HG02840 (cell line): Measurements from ENCODE around the gene ANKRD34C.

ENCODE experiments used
- ATAC-seq: cut with Tn5 transposase; IDR thresholded peaks from one replicate; pipeline ENCODE4 v1.9.1; 2021; ENCODE audit warnings: mild to moderate bottlenecking, moderate library complexity, moderate number of reproducible peaks; ENCODE audit not compliant: unreplicated experiment, low FRiP score

The ANKRD34C gene

DNA sequence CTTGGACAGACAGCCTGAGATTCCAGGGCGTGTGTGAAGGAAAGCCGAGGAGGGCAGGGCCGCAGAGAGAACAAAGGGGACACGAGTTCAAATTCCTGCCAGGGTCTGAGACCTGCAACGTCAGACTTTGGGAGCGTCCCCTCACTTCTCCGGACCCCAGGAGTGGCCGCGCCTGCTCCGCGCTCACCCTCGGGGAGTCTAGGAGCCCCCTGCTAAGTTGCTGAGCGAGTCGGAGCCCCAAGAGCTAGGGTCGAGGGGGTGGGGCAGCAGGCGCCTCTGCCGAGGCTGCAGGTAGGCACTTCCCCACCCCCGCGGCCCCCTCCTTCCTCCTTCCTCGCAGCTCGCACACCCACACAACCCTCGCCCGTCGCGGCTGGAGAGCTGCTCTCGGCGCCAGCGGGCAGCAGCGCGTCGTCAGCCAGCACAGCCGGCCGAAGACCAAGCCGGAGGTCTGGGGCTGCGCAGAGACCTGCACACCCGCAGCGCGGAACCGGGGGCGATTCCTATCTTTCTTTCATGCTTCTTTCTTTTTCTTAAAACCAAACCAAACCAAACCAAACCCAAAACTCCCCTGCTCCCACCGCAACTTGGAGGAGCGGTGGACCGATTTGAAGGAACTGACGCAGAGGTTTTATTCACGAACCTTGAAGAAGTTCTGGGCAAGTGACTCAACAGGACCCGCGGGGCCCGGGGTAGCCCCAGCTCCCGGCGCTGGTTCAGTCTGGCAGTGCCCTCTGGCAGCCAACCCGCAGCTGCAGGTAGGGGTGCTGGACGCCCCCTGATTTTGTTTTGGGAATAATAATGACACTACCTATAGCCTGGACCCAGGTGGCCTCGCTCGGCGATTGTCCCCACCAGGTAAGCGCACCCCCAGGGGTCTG is at the start of gene ANKRD34C:
TSS of gene ANKRD34C (plus strand) at position 352 of the 881 bp plus-strand sequence. CDS start 10,563 bp downstream, outside the sequence.
- ATAC-seq = no peak

DNA sequence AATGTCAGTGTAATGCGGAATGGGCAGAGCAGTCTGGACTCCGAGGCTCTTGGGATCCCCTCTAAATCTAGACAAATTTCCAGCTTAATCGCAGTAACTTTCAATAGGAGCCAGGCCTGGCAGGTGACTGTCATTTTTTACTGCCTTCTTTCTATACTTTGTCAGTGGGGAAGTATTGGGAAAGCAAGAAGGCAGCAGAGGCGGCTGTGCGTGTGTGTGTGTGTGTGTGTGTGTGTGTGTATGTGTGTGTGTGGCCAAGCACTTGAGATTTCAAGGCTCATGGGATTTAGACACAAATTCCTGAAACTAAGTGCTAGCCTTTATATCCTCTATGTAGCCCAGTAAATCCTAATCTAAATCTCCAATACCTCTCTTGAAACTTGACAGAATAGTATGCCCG is 49.3 kb upstream of the ANKRD34C start:
- no peak for ATAC-seq

DNA sequence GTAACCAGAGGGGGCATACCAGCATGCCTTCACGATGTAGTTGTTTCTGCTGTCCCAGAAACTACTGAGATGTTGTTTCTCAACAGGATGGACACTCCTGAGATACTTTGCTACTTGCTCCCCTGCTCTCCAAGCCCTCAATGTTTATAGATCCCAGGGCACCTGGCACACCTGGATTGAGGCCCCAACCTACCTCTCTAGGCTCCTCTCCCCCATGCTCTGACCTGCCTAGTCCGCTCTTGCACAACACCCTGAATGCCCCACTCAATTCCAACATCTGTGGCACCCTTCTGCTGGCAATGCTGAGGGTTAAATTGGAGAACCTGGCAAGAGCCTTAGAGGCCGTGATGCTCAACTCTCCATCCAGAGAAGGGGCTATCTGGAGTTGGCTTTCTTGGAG is 42.5 kb upstream of the ANKRD34C start:
- no peak for ATAC-seq

DNA sequence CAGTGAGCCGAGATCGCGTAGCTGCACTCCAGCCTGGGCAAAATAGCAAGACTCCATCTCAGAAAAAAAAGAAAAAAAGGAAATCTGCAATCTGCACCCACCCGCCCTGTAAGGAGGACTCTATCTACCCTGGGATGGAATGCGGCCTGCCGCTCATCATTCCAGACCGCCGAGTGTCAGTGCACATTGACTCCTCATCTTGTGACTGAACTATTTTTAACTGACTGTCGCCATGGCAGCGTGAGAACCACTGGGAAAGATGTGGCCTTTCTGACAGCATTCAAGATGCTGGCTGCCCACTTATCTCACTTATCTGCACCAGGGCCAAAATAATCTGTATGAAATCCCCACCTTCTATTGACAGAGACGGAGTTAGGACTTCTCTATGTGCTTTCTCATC is 38.8 kb upstream of the ANKRD34C start:
- no peak for ATAC-seq

DNA sequence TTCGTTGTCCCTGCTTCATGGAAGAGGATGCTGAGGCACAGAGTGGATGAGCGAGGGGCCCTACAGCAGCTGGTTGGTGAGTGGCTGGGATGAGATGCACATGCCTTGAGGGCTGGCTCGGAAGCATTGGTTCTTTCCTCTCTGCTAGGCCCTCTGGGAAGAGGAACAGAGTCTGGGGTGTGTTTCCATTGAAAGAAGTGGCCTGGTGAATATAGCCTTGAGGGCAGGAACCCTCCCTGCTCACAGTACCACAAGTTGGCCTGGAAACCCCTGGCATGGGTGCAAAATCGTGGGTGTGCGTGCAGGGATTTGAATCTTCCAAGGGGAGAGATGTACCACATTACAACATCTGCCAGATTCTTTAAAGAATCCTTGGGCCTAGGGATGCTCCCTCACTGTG is 37.6 kb upstream of the ANKRD34C start:
- ATAC-seq = no peak

DNA sequence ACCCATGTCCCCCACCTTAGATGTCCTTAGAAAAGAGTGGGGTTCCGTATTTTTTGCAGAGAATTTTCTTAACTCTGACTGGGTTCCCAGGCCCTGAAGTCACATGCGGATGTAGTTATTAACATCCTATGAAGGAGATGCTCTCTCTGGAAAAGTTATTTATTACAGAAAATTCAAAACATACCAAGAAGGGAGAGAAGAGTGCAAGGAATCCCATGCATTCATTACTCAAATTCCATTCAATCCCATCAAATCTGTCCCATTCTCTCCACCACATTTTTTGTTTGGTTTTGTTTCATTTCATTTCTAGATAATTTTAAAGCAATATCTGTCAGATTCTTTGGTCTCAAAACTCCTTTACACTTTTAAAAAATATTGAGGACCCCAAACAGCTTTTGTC is 34.3 kb upstream of the ANKRD34C start:
- ATAC-seq = no peak

DNA sequence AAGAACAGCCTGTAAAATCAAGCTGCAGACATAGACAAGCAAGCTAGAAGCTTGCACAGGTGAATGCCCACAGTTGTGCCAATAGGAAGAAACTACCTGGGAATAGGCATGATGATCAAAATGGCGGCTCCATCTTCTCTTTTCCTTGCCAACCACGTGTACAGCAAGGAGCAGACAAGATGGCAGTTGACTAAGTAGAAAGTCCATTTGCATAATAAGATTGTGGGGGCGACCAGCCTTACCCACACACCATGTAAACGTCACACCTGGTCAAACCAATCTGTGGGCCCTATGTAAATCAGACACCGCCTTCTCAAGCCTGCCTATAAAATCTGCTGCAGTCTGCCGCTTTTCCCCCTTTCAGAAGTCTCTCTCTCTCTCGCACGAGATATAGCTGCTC is 25.1 kb upstream of the ANKRD34C start:
- ATAC-seq = no peak

DNA sequence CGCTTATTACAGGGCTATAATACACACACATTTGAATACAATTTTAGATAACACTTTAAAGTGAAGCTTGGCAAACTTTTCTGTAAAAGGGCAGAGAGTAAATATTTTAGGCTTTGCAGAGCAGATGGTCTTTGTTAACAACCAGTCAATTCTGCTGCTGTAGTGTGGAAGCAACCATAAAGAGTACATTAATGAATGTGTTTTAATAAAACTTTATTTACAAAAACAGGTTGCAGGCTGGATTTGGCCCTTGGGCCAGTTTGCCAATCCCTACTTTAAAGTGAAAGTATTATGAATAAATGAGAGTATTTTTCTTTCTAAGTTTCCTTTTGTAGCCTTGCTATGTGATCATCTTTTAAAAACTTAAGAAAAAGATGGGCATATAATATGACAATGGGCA is 20.7 kb upstream of the ANKRD34C start:
- ATAC-seq = no peak

DNA sequence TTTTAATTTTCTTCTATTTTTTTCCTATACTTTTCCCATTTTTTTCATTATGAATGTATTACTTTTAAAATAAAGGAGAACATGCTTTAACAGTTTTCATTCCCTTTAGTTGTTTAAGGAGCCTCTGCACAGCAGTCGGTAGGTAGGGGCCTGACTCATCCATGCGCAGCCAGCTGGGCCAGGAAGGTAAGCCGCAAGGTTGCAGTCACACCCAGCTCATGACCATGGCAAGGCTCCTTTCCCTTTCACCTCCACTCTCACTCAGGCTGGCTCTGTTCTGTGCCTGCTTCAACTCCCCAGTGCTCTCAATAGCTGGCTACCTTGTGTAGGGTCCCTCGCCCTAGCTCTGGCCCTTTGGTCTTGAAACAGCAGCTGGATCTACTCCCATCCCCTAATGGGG is 17.4 kb upstream of the ANKRD34C start:
- ATAC-seq = no peak

DNA sequence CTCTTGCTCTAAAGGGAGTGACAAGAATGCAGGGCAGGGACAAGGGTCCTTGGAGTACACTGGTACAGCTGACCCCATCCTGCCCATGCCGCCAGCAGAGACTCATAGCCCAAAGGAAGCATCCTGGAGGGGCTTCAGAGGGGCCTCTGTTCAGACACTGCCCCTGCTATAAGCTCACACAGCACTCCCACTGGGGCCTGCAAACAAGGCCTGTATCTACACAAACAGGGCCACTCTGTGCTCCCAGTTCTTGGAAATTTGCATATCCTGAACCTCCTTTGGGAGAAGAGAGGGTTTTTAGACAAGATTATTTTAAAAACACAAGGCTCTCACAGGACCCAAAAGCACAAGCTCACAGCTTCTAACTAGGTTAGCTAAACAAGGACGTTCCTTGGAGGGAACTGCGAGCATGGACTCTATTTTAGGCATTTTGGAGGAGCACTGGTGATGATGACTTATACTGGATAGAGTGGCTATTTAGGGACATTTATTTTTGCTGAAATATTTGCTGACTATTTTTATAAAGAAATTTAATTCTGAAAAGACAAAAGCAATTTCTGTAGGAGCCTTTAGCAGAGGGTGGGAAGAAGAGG is 16.4 kb upstream of the ANKRD34C start:
- no peak for ATAC-seq

DNA sequence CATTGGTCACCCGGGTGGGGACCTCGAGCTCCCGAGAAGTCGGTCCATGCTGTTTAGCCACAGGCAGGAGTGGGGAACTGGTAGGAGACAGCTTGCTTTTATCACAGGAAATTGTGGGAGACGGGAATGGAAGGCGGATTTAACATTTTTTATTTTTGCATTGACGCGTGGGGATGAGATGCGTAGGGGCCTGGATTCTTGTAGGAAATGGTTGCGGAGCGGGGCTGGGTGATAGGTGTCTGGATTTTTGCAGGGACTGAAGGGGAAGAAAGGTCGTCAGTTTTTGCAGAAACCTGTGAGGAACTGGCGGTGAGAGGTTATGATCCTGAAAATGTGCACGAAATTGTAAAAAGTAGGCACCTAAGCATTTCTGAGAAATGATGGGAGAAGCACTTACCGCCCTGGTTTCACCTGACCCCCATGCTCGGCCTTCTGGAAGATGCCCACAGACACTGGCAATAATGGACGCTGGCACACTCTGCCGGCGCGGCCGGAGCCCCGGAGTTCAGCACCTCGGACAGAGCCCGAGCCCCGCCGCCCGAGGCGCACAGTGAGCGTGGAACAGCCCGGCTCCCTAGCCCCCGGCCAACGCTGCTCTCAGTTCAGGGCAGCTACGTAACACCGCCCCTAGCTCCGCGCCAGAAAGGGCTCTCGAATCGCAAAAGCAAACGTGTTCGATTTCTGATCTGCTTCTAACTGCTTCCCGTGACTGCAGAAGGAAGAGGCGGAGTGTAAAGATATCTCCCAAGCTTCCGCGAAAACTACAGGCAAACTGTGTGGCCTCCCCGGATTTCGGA is 928 bp downstream of the ANKRD34C start:
- no peak for ATAC-seq

DNA sequence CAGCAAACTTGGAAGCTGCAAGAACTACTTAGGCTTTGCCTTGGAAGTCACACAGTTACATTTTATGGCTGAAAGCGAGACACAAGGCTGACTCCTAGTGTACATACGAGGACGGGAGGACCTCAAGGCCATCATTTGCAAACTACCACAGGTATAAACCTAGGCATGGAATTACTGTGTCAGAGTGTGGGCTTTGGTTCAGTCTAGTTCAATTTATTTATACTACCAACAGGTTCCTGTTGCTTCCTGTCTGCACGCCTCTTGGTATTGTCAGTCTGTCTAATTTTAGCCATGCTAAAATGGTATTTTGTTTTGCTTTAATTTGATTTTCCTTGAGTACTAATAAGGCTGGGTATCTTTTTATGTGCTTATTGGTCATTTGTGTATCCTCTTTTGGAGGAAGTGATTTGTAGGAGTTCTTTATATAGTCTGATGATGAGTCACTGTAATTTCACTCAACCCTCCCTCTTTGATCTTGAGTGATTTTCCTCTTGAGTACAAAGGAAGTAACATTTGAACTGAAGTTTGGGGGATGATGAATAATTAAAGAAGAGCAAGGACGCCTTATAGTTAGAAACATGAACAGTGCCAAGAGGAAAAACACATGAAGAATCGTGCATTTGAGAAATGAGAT is 8.2 kb downstream of the ANKRD34C start:
- ATAC-seq = no peak

DNA sequence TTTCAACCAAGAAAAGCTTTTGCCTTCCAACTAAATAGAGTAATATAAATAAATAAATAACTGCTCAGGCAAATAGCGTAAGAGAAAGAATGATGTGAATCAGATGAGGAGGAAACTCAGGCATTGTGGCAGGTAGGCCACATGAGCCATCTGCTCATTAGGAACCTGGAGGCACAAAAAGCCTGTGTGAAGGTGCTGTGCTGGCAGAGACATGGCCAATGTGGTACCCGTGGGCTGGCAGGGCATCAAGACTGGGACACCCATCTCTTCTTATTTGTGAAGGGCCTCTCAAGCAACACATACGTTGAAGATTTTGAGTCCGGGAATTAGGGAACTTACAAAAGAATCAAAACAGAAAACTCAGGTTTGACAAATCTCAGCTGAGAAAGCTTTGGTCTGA is 9.5 kb downstream of the ANKRD34C start:
- no peak for ATAC-seq

DNA sequence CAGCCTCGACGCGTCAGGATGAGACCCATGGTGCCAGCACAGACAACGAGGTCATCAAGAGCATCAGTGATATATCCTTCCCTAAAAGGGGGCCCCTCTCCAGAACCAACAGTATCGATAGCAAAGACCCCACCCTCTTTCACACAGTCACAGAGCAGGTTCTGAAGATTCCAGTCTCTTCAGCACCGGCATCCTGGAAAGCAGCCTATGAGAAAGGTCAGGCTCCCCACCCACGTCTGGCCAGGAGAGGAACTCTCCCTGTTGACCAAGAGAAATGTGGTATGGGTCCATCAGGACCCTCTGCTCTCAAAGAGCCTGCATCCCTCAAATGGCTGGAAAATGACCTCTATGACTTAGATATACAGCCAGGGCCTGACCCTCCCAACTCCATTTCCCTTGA is 11.6 kb downstream of the ANKRD34C start:
- ATAC-seq = no peak

DNA sequence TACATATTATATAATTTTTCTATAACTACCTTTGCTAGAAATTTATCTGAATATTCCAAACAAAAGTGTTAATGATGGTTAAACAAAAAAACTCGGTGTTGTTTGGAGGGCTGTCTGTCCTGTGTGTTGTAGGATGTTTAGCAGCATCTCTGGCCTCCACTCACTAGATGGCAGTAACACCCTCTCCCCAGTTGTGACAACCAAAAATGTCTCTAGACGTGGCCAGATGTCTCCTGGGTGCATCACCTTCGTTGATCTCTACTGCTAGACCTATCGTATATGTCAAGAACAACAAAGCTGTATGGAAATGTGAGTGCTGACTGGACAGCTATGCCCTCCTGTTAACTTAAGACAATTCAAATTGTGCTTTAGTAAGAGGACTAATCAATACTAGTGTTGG is 14.1 kb downstream of the ANKRD34C start:
- ATAC-seq = no peak

DNA sequence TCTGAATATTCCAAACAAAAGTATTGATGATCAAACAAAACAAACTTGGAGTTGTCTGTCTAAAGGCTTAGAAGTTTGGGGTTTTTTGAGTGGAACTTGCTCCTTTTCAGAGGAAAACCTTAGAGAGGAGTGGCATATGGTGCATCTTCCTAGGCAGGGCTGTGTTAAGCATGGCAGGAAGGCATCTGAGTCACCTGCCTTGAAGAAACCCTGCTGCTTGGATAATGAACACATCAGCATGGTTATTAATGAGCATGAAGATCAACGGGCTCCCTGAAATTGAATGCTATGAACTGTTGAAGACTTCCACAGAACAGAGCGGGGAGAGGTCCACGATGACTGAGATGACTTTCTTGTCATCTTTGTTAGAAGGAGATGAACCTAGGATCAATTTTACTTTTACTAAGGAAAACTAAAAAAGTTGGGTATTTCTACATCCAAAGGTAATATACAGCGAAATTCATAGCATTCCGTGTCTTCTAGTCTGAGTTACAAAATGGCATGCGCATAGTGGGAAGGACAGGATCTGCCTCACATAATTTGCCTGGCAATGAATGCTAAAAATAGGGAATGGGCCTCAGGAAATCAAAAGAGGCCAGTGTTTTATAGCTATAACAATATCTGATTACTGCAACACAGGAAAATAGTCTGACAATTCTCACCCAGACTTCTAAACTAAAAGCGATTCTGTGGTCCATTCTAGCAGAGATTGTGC is 16.8 kb downstream of the ANKRD34C start:
- no peak for ATAC-seq

DNA sequence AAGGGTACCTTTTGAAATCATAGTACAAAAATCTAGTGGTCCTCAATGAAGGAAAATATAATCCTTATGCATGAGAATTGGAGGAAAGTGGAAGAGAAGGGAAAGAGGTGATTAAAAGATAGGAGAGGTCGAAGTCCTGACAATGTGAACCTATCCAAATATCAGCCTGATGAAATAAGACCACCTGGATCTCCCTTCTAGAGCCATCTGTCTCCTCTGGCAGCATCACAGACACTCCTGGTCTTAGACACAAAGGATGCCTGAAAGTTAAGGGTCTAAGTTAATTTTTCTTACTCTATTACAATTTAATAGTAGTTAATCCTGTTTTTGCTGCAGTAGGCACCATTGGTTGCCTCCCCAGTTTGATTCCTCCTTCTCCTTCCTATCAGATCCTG is 17.3 kb downstream of the ANKRD34C start:
- ATAC-seq = no peak

DNA sequence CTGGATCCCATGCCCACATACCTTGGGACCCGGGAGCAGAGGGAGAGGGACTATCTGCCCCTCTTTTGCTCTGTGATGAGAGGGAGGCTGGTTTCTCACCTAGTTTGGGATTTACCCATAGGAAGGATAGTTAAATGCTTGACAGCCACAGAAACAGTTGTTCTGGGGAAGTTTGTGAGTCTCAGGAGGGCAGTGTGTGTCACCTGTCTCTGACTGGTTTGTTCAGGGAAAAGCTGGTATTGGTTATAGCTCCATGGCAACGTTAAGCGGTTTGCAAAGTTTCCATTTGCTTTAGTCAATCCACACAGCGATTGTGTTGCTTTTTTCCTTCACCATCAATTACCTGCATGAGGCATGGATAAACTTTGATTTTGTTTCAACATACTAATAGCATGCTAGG is 24.7 kb downstream of the ANKRD34C start:
- no peak for ATAC-seq

DNA sequence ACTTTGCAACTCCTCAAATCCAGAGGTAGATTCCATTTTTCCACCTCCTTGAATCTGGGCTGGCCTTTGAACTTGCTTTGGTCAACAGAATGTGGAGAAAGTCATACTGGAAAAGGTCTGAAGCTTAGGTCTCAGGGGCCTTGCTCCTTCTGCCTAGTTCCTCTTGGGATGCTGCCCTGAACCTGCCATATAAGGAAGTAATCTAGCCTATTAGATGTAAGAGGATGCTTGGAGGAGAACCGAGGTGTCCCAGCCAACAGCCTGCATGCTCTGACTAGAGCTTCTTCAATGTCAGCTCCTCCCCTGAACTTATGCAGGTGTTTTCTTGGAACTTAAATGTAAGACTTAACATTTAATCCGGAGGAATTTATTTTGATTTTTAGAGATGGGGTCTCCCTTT is 26.4 kb downstream of the ANKRD34C start:
- no peak for ATAC-seq

DNA sequence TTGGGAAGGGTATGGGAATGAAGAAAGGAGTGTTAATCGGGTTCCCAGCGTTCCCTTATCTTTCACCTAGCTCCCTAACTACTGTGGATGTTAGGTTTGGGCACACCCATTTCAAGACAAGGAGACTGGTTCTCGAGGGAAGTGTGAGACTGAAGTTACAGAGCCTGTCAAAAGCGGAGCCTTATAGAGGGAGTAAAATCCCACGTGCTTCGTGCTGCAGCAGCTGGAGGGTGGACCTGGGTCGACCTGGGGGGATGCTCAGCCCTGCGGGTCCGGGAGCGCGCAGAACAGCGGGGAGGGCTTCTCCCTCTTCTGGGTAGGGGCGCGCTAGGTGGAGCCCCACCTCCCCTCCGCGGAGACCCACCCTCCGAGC is 28.1 kb downstream of the ANKRD34C start:
- no peak for ATAC-seq
